22Rv1 (cell line): ENCODE data around the gene NIN.

Source experiments
- CTCF ChIP-seq: fragments of 450-650 bp; IDR thresholded peaks from 2 replicates; pipeline ENCODE4 v1.5.1; 2017; ENCODE audit warnings: mild to moderate bottlenecking
- ZFX ChIP-seq: fragments of 450-650 bp; IDR thresholded peaks from 2 replicates; pipeline ENCODE4 v1.6.1; 2017; ENCODE audit warnings: antibody characterized with exemption, borderline replicate concordance

GRCh38 chr14:50739186-50739585 lies 91.8 kb downstream of the NIN start:
- TF ChIP-seq CTCF (no peak), ZFX (no peak)
